Mononuclear cell (primary cell): ENCODE measurements around the gene HYAL3. TPM values are rescaled to one million over a fixed set of nuclear protein-coding genes. Genes with fewer than 3 reads are reported as not detected.

Experiments used
- total RNA-seq: library from RNA; depleted of rRNA; stranded (reverse); fragments of >200 nt; gene quantifications from one replicate; pipeline ENCODE4 v1.2.3, GENCODE V29; 2012

The HYAL3 gene
- total RNA-seq, 1 donor, result 2.0 TPM

Other genes with a start within 250 kb of the HYAL3 start
- gene RBM5, start 210.5 kb downstream of the HYAL3 start, total RNA-seq, result 375 TPM
- gene SEMA3F, start 144.1 kb downstream of the HYAL3 start, total RNA-seq, result 0.42 TPM
- not detected for gene GNAT1, start 107.8 kb downstream of the HYAL3 start, total RNA-seq
- gene SLC38A3, start 94.1 kb downstream of the HYAL3 start, total RNA-seq, result not detected
- 243 TPM for gene GNAI2, start 63.2 kb downstream of the HYAL3 start, total RNA-seq
- gene SEMA3B, start 30.3 kb downstream of the HYAL3 start, total RNA-seq, result 0.42 TPM
- not detected for gene LSMEM2, start 20.3 kb downstream of the HYAL3 start, total RNA-seq
- gene IFRD2, start 7.0 kb downstream of the HYAL3 start, total RNA-seq, result 19.0 TPM
- 11.2 TPM for gene NAA80, start within 50 bp of the HYAL3 start, total RNA-seq
- gene HYAL1, start 4.2 kb upstream of the HYAL3 start, total RNA-seq, result not detected
- gene HYAL2, start 23.3 kb upstream of the HYAL3 start, total RNA-seq, result 4.2 TPM
- 15.3 TPM for gene TUSC2, start 28.8 kb upstream of the HYAL3 start, total RNA-seq
- 44.8 TPM for gene RASSF1, start 41.4 kb upstream of the HYAL3 start, total RNA-seq
- gene ZMYND10, start 46.3 kb upstream of the HYAL3 start, total RNA-seq, result 0.10 TPM
- 11.1 TPM for gene NPRL2, start 51.4 kb upstream of the HYAL3 start, total RNA-seq
- 10.8 TPM for gene CYB561D2, start 51.5 kb upstream of the HYAL3 start, total RNA-seq
- gene TMEM115, start 60.1 kb upstream of the HYAL3 start, total RNA-seq, result 20.3 TPM
- 1.5 TPM for gene CACNA2D2, start 204.2 kb upstream of the HYAL3 start, total RNA-seq